NK-92 (cell line): ENCODE data around the gene VDAC1.
"Not testable (repeated sequence)": the region's sequence is repeated elsewhere in the genome, so short reads cannot be mapped to it uniquely, and the experiment has no call there.

Source experiments
- DNase-seq: peaks from one replicate; lab custom pipeline; 2025; ENCODE audit not compliant: unreplicated experiment; lab: John Stamatoyannopoulos, UW

Gene VDAC1

GRCh38 chr5:134004626-134005416 is at the start of gene VDAC1:
TSS of gene VDAC1 (minus strand) at chr5:134004975. CDS start at chr5:133993012, 11,963 bp downstream.
- DNase-seq = no peak

GRCh38 chr5:134053840-134054338 is 49.1 kb upstream of the VDAC1 start:
- DNase-seq = no peak

GRCh38 chr5:134053314-134053839 is 48.6 kb upstream of the VDAC1 start:
- DNase-seq = no peak

- DNase-seq = no peak
Measured at GRCh38 chr5:134051305-134051704, 46.5 kb upstream of the VDAC1 start.

GRCh38 chr5:134048864-134049263 is 44.1 kb upstream of the VDAC1 start:
- DNase-seq = no peak

- DNase-seq = no peak
Measured at GRCh38 chr5:134047687-134048056, 42.9 kb upstream of the VDAC1 start.

- DNase-seq = no peak
Measured at GRCh38 chr5:134046801-134047686, 42.3 kb upstream of the VDAC1 start.

GRCh38 chr5:134046330-134046729 is 41.6 kb upstream of the VDAC1 start:
- no peak for DNase-seq

- no peak for DNase-seq
Measured at GRCh38 chr5:134043793-134044792, 39.3 kb upstream of the VDAC1 start.

GRCh38 chr5:134041570-134042411 is 37.0 kb upstream of the VDAC1 start:
- no peak for DNase-seq

- DNase-seq = no peak
Measured at GRCh38 chr5:134038138-134038537, 33.4 kb upstream of the VDAC1 start.

GRCh38 chr5:134037160-134037559 is 32.4 kb upstream of the VDAC1 start:
- no peak for DNase-seq

- DNase-seq = no peak
Measured at GRCh38 chr5:134034326-134034725, 29.6 kb upstream of the VDAC1 start.

GRCh38 chr5:134030303-134030964 is 25.7 kb upstream of the VDAC1 start:
- DNase-seq = not testable (repeated sequence)

GRCh38 chr5:134029156-134029555 is 24.4 kb upstream of the VDAC1 start:
- DNase-seq = no peak

GRCh38 chr5:134028496-134028895 is 23.7 kb upstream of the VDAC1 start:
- no peak for DNase-seq

GRCh38 chr5:134027288-134027615 is 22.5 kb upstream of the VDAC1 start:
- DNase-seq = no peak

GRCh38 chr5:134026521-134027287 is 21.9 kb upstream of the VDAC1 start:
- no peak for DNase-seq
